ENCODE data around the gene ZFHX3. TPM values are rescaled to one million over a fixed set of nuclear protein-coding genes. Genes with fewer than 3 reads are reported as not detected.

ZFHX3 gene
- total and polyA plus RNA-seq, 2 of the 8 experiments (the other 6 are each of a cell fraction or from before 2014, with no cell fraction given) = 0.08 to 0.99 TPM

DNA sequence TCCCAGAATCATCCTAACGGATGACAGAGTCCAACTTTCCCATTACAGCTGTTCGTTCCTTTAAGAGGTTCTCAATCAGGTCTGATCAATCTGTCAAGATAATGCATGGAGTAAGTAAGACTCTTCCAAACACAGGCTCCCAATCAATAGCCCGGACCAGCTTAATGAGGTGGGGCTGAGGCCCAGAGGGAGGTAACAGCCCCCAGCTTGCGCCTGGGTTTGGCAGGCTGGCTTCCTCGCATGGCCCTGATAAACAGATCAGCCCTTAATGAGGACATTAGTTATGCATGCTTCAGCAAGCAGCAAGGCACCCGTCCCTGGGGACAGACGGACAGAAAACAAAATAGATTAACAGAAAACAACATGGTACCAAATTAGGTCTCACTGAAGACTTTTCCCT, 145.7 kb downstream of the ZFHX3 start:
- CTCF ChIA-PET (ENCODE audit: partially characterized antibody) = no interaction called here
- H3K9me3 ChIP-seq (ENCODE audit: insufficient read depth in 2 of 2, low read depth in 1 of 2, low read length in 1 of 2) = no peaks in the 10 kb centered on the region
- H3K23me2 ChIP-seq (ENCODE audit: low read depth, low read length) = no peaks in the 10 kb centered on the region
- TF ChIP-seq TEAD4 (IDR thresholded peaks at IDR 0.05; ENCODE audit: low read depth, low read length) = no peak
- no peak for TF ChIP-seq RFX5 (IDR thresholded peaks at IDR 0.05; ENCODE audit: borderline replicate concordance, low read depth, low read length)
- no peak for TF ChIP-seq HDAC2 (IDR thresholded peaks at IDR 0.05; ENCODE audit: borderline replicate concordance in 1 of 2, low read depth in 2 of 2, low read length in 2 of 2)
- no peak for TF ChIP-seq KDM4A (IDR thresholded peaks at IDR 0.05; ENCODE audit: low read depth, low read length, severe bottlenecking)
- TF ChIP-seq RBBP5 (IDR thresholded peaks at IDR 0.05; ENCODE audit: borderline replicate concordance, low read depth, low read length) = no peak
- TF ChIP-seq EZH2 (IDR thresholded peaks at IDR 0.05; ENCODE audit: low read depth, low read length, severe bottlenecking) = no peak
- no peak for TF ChIP-seq TAF7 (optimal IDR thresholded peaks at IDR 0.05; ENCODE audit: borderline replicate concordance, low read depth, low read length)
- TF ChIP-seq SIN3A (conservative IDR thresholded peaks at IDR 0.05 in 1 of 2, IDR thresholded peaks at IDR 0.05 in 1 of 2; ENCODE audit: low read depth in 1 of 2, low read length in 2 of 2) = no peak
- no peak for TF ChIP-seq MAFK (IDR thresholded peaks at IDR 0.05; ENCODE audit: low read depth, low read length)
- POLR2A ChIA-PET (ENCODE audit: partially characterized antibody) = interaction anchor here (1.1 kb wide), 1 partner anchor 11 kb away, joined by 3 read pairs; no protein-coding TSS in a partner anchor
- H2BK120ac ChIP-seq (replicated peaks; ENCODE audit: low read depth, low read length) = no peak overlapping the region
- no peak overlapping the region for H3K4me2 ChIP-seq (ENCODE audit: insufficient read depth in 1 of 2, low read depth in 2 of 2, low read length in 2 of 2)
- no peak overlapping the region for H3K27ac ChIP-seq (ENCODE audit: low read depth, low read length)
- no peak overlapping the region for H3K23ac ChIP-seq (ENCODE audit: insufficient read length)
- H2BK20ac ChIP-seq (ENCODE audit: low read length) = no peak overlapping the region
- no peak overlapping the region for H2BK5ac ChIP-seq (ENCODE audit: low read depth, low read length)
- 86% methylated on average over 7 of the region's 7 CpGs; no CpG with 5 or more reads in 1 of the 2 experiments for WGBS, 2 experiments (ENCODE audit: extremely low coverage in 1 of 2, insufficient coverage in 1 of 2, insufficient read length in 1 of 2, insufficient replicate concordance in 2 of 2, low coverage in 1 of 2, low lambda C conversion rate in 2 of 2, missing lambda C conversion rate in 1 of 2)
- no peak overlapping the region for H4K91ac ChIP-seq (replicated peaks; ENCODE audit: insufficient read length, low read length)
- no peak overlapping the region for H2BK15ac ChIP-seq (ENCODE audit: low read length)
- H4K8ac ChIP-seq (ENCODE audit: extremely low read depth, insufficient read depth, low read length) = no peak overlapping the region
- H3K18ac ChIP-seq (ENCODE audit: extremely low read depth, low read length) = no peak overlapping the region
- no peak overlapping the region for H3K4me3 ChIP-seq (ENCODE audit: extremely low read depth in 1 of 4, insufficient read depth in 2 of 4, low read depth in 3 of 4, low read length in 4 of 4)
- no peaks in the 10 kb centered on the region for H3K79me1 ChIP-seq (ENCODE audit: low read depth, low read length)
- no peaks in the 10 kb centered on the region for H3K79me2 ChIP-seq (ENCODE audit: control insufficient read depth in 1 of 2, insufficient read depth in 2 of 2, low read length in 2 of 2)
- FAIRE-seq = no peak
- H2AK5ac ChIP-seq (ENCODE audit: low read depth, low read length) = no peak overlapping the region
- no peaks in the 10 kb centered on the region for H3K36me3 ChIP-seq (ENCODE audit: control insufficient read depth in 2 of 4, insufficient read depth in 4 of 4, low read length in 3 of 4)
- no peak overlapping the region for H3K9ac ChIP-seq (replicated peaks in 1 of 4; ENCODE audit: extremely low read depth in 1 of 4, low read depth in 3 of 4, low read length in 3 of 4)
- H2AFZ ChIP-seq (ENCODE audit: low read length) = no peak overlapping the region
- no peaks in the 10 kb centered on the region for H4K20me1 ChIP-seq (replicated peaks in 1 of 2; ENCODE audit: control insufficient read depth in 1 of 2, insufficient read depth in 2 of 2, low read length in 2 of 2)
- H3K27me3 ChIP-seq (replicated peaks in 1 of 4; ENCODE audit: control insufficient read depth in 3 of 4, extremely low read depth in 1 of 4, insufficient read depth in 3 of 4, low read length in 3 of 4) = no peaks in the 10 kb centered on the region
- H3K56ac ChIP-seq (replicated peaks; ENCODE audit: insufficient read length, low read depth, low read length) = no peak overlapping the region
- H3K4ac ChIP-seq (replicated peaks; ENCODE audit: insufficient read length, low read depth, low read length) = no peak overlapping the region
- H3K4me1 ChIP-seq (replicated peaks in 1 of 4; ENCODE audit: control insufficient read depth in 3 of 4, insufficient read depth in 4 of 4, low read length in 3 of 4) = no peaks in the 10 kb centered on the region
- no peak overlapping the region for H4K5ac ChIP-seq (ENCODE audit: insufficient read length, low read depth, low read length)
- no peak overlapping the region for H2BK12ac ChIP-seq (ENCODE audit: low read depth, low read length)
- H3K14ac ChIP-seq (ENCODE audit: insufficient read length) = no peak overlapping the region
- no peak for DNase-seq (ENCODE audit: low read depth in 1 of 2, low spot score in 2 of 2)
